Osteoblast (primary cell): ENCODE data around the gene AANAT. TPM values are rescaled to one million over a fixed set of nuclear protein-coding genes. Genes with fewer than 3 reads are reported as not detected.

Source experiments
- DNase-seq: peaks from one replicate; pipeline ENCODE4 v3.0.0; 2011; ENCODE audit warnings: low spot score, mixed read lengths; ENCODE audit not compliant: insufficient read length; ENCODE audit errors: missing footprints
- H2AFZ ChIP-seq: 2 replicates; pipeline ENCODE4 v1.6.0; 2011; ENCODE audit warnings: mild to moderate bottlenecking, low read length
- H3K27ac ChIP-seq: 2 replicates; pipeline ENCODE4 v1.5.1; 2011; ENCODE audit warnings: mild to moderate bottlenecking, low read depth, low read length, moderate library complexity
- H3K27me3 ChIP-seq: 2 replicates; pipeline ENCODE4 v1.6.0; 2012; ENCODE audit warnings: mild to moderate bottlenecking, control low read depth, inconsistent platforms, low read length, moderate library complexity; ENCODE audit not compliant: insufficient read depth
- H3K36me3 ChIP-seq: 2 replicates; pipeline ENCODE4 v1.5.1; 2011; ENCODE audit warnings: mild to moderate bottlenecking, low read length, control low read depth, moderate library complexity; ENCODE audit not compliant: insufficient read depth
- H3K4me1 ChIP-seq: 2 replicates; pipeline ENCODE4 v1.5.1; 2011; ENCODE audit warnings: mild to moderate bottlenecking, low read length, control low read depth, moderate library complexity; ENCODE audit not compliant: insufficient read depth
- H3K4me2 ChIP-seq: 2 replicates; pipeline ENCODE4 v1.6.0; 2011; ENCODE audit warnings: mild to moderate bottlenecking, low read length; ENCODE audit not compliant: insufficient read depth
- H3K4me3 ChIP-seq: fragments of 200-600 bp; sonication (generic); 3 replicates; pipeline ENCODE4 v1.5.1; 2012; ENCODE audit warnings: mild to moderate bottlenecking, low read length, inconsistent platforms; ENCODE audit not compliant: insufficient read depth
- H3K79me2 ChIP-seq: 2 replicates; pipeline ENCODE4 v1.6.0; 2012; ENCODE audit warnings: mild to moderate bottlenecking, low read length, control low read depth, inconsistent platforms; ENCODE audit not compliant: insufficient read depth
- H3K9me3 ChIP-seq: 2 replicates; pipeline ENCODE4 v1.5.1; 2011; ENCODE audit warnings: low read depth, low read length, control low read depth
- H4K20me1 ChIP-seq: 2 replicates; pipeline ENCODE4 v1.6.0; 2012; ENCODE audit warnings: mild to moderate bottlenecking, low read length, control low read depth; ENCODE audit not compliant: insufficient read depth
- CTCF ChIP-seq: IDR thresholded peaks from 2 replicates; pipeline ENCODE4 v1.5.1; 2011; ENCODE audit warnings: mild to moderate bottlenecking, low read depth, low read length, moderate library complexity; ENCODE audit errors: extremely low read depth
- total RNA-seq: library from RNA; depleted of rRNA; stranded (reverse); fragments of >200 nt; gene quantifications from 2 replicates; pipeline ENCODE4 v1.2.3, GENCODE V29; 2012

Gene AANAT
- total RNA-seq, 1 donor: not detected

GRCh38 chr17:76459674-76460073 is 7.7 kb upstream of the AANAT start:
- H3K4me2 ChIP-seq: no peak overlapping the region
- no peak overlapping the region for H2AFZ ChIP-seq
- no peak overlapping the region for H3K27ac ChIP-seq
- H3K9me3 ChIP-seq: no peaks in the 10 kb centered on the region
- H3K4me3 ChIP-seq: no peak overlapping the region
- H3K4me1 ChIP-seq: peaks cover 15% of the 10 kb centered on the region
- no peaks in the 10 kb centered on the region for H3K79me2 ChIP-seq
- H4K20me1 ChIP-seq: no peaks in the 10 kb centered on the region
- H3K36me3 ChIP-seq: no peaks in the 10 kb centered on the region
- TF ChIP-seq CTCF: no peak
- no peak for DNase-seq
- H3K27me3 ChIP-seq: peaks cover 4% of the 10 kb centered on the region

GRCh38 chr17:76461765-76462555 is 5.4 kb upstream of the AANAT start:
- no peak for DNase-seq
- no peak overlapping the region for H3K4me3 ChIP-seq
- no peak overlapping the region for H2AFZ ChIP-seq
- H3K79me2 ChIP-seq: no peaks in the 10 kb centered on the region
- no peak for TF ChIP-seq CTCF
- no peak overlapping the region for H3K27ac ChIP-seq
- no peaks in the 10 kb centered on the region for H3K9me3 ChIP-seq
- H3K36me3 ChIP-seq: no peaks in the 10 kb centered on the region
- H3K27me3 ChIP-seq: peaks cover 4% of the 10 kb centered on the region
- H4K20me1 ChIP-seq: no peaks in the 10 kb centered on the region
- H3K4me1 ChIP-seq: peaks cover 15% of the 10 kb centered on the region
- H3K4me2 ChIP-seq: no peak overlapping the region

- H3K4me1 ChIP-seq: peaks cover 15% of the 10 kb centered on the region
- peak; percentile 52 for DNase-seq
- H3K27me3 ChIP-seq: peaks cover 4% of the 10 kb centered on the region
- no peak overlapping the region for H3K4me3 ChIP-seq
- no peak for TF ChIP-seq CTCF
- no peak overlapping the region for H2AFZ ChIP-seq
- H4K20me1 ChIP-seq: no peaks in the 10 kb centered on the region
- no peak overlapping the region for H3K4me2 ChIP-seq
- H3K9me3 ChIP-seq: no peaks in the 10 kb centered on the region
- no peak overlapping the region for H3K27ac ChIP-seq
- H3K36me3 ChIP-seq: no peaks in the 10 kb centered on the region
- no peaks in the 10 kb centered on the region for H3K79me2 ChIP-seq
Observed at GRCh38 chr17:76462556-76463290, 4.7 kb upstream of the AANAT start.

- H3K4me3 ChIP-seq: no peak overlapping the region
- no peaks in the 10 kb centered on the region for H3K79me2 ChIP-seq
Observed at GRCh38 chr17:76466775-76467130, 650 bp upstream of the AANAT start.

More at GRCh38 chr17:76466775-76467130, 650 bp upstream of the AANAT start:
- no peak for TF ChIP-seq CTCF
- H3K4me2 ChIP-seq: no peak overlapping the region
- H3K36me3 ChIP-seq: no peaks in the 10 kb centered on the region
- no peak overlapping the region for H2AFZ ChIP-seq
- peaks cover 4% of the 10 kb centered on the region for H3K27me3 ChIP-seq
- no peaks in the 10 kb centered on the region for H4K20me1 ChIP-seq
- no peak overlapping the region for H3K27ac ChIP-seq
- no peaks in the 10 kb centered on the region for H3K9me3 ChIP-seq
- peak; percentile 66 for DNase-seq
- peaks cover 13% of the 10 kb centered on the region for H3K4me1 ChIP-seq
